DND-41 (cell line): ENCODE measurements around the gene VEGFD.

Experiments used
- EZH2 ChIP-seq: IDR thresholded peaks from 3 replicates; pipeline ENCODE4 v1.6.1; 2012; ENCODE audit warnings: borderline replicate concordance, low read depth, mild to moderate bottlenecking, moderate library complexity, low read length, inconsistent platforms; ENCODE audit not compliant: severe bottlenecking
- TF ChIP-seq, protein P1 (sequence below): IDR thresholded peaks from 2 replicates; pipeline ENCODE4 v1.5.1; 2012; ENCODE audit warnings: borderline replicate concordance, low read length, moderate library complexity, mild to moderate bottlenecking; ENCODE audit not compliant: poor library complexity, severe bottlenecking; ENCODE audit errors: extremely low read depth

DNA sequence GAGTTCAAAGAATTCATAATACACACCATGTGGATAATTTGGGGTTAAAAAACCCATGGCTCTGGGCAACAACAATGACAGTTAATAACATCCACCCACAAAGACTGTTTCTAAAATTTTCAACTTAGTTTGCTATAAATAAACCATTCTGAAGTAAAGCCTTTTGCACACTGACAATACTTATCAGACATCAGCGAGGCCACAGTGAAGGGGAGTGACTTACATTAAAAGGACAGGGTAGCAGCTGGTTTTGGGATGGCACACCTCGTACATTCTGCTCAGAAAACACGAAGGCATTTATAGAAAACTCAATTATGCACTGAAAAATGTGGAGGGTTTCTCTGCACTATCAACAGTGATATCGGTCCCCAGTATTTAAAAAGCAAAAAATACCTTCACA lies 63.9 kb downstream of the VEGFD start:
- TF ChIP-seq, protein P1, sequence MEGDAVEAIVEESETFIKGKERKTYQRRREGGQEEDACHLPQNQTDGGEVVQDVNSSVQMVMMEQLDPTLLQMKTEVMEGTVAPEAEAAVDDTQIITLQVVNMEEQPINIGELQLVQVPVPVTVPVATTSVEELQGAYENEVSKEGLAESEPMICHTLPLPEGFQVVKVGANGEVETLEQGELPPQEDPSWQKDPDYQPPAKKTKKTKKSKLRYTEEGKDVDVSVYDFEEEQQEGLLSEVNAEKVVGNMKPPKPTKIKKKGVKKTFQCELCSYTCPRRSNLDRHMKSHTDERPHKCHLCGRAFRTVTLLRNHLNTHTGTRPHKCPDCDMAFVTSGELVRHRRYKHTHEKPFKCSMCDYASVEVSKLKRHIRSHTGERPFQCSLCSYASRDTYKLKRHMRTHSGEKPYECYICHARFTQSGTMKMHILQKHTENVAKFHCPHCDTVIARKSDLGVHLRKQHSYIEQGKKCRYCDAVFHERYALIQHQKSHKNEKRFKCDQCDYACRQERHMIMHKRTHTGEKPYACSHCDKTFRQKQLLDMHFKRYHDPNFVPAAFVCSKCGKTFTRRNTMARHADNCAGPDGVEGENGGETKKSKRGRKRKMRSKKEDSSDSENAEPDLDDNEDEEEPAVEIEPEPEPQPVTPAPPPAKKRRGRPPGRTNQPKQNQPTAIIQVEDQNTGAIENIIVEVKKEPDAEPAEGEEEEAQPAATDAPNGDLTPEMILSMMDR, result no peak
- TF ChIP-seq EZH2, result no peak
